ENCODE data around the gene TPRN.
A peak's percentile ranks its signal among the peaks of the same experiment; 100 is the strongest.
"Not testable (repeated sequence)": the region's sequence is repeated elsewhere in the genome, so short reads cannot be mapped to it uniquely, and the experiment has no call there.

The TPRN gene, protein sequence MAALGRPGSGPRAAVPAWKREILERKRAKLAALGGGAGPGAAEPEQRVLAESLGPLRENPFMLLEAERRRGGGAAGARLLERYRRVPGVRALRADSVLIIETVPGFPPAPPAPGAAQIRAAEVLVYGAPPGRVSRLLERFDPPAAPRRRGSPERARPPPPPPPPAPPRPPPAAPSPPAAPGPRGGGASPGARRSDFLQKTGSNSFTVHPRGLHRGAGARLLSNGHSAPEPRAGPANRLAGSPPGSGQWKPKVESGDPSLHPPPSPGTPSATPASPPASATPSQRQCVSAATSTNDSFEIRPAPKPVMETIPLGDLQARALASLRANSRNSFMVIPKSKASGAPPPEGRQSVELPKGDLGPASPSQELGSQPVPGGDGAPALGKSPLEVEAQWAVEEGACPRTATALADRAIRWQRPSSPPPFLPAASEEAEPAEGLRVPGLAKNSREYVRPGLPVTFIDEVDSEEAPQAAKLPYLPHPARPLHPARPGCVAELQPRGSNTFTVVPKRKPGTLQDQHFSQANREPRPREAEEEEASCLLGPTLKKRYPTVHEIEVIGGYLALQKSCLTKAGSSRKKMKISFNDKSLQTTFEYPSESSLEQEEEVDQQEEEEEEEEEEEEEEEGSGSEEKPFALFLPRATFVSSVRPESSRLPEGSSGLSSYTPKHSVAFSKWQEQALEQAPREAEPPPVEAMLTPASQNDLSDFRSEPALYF

DNA sequence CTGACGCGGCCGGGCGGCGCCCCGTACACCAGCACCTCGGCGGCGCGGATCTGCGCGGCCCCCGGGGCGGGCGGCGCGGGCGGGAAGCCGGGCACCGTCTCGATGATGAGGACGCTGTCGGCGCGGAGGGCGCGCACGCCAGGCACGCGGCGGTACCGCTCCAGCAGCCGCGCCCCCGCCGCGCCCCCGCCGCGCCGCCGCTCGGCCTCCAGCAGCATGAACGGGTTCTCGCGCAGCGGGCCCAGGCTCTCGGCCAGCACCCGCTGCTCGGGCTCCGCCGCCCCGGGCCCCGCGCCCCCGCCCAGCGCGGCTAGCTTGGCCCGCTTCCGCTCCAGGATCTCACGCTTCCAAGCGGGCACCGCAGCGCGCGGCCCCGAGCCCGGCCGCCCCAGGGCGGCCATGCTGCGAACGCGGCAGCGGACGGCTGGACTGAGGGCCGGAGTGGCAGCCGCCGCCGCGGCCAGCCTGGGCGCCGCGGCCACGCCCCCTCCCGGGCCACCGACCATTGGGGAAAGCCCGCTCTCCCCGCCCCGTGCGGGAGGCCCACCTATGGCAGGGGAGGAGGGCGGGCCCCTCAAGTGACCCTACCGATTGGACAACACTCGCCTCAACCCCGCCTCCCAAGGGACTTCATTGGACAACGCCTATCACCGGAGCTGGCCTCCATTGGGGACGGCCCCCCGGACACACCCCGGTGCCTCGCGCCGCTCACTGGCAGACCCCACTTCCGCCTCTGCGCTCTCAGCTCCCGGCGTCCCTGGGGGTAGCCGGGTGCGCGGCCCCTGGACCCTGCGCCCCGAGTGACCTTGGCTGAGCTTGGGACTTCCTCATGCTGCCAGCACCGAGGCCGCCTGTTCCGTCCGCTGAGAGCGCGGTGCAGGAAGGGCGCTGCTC, at the start of gene TPRN:
TSS of gene TPRN (minus strand) at position 431 of the 894 bp plus-strand sequence. CDS start at position 401, 30 bp downstream.
- DNase-seq, result peak; percentile 97 to 100 (median 100)

DNA sequence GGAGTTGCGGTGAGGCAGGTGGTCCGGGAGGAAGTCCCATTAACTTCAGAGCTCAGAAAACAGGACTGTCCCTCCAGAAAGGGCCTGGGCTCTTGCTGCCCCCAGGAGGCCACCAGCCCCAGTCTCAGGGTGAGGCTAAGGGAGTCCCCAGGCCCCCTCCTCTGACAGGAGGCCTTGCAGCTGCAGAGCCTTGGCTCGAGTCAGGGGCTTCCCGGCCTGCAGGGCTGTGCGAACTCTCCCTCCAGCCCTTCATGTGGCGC, 47.3 kb upstream of the TPRN start:
- no peak for DNase-seq

DNA sequence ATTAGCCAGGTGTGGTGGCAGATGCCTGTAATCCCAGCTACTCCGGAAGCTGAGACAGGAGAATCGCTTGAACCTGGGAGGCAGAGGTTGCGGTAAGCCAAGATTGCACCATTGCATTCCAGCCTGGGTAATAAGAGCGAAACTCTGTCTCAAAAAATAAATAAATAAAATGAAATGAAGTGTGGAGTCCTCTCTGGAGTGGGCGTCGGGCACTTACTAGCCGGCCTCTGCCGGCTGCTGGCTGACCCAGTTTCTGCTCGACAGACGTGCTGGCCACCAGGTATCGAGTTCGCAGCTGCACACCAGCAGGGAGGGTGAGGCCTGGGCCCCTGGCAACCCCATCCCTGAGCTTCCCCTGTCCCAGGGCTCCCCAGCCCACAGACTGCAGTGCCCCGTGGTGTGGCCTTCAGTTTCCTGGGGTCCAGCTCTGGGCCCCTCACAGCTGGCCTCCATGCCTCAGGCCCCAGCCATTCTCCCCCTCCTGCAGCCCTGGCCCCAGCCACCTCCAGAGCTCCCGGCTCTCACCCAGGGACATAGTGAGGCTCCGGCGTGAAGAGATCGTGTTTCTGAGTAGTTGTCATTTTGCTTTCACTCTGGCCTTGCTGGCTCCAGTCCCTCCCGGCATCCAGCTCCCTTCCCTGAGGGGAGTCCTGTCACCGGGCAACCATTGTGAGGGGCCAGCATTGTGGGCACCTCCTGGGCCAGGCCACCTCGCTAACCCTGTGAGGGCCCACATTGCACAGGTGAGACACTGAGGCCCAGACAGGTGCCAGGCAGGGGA, 46.8 kb upstream of the TPRN start:
- DNase-seq, result peak in 1 of 3 experiments; percentile 22

DNA sequence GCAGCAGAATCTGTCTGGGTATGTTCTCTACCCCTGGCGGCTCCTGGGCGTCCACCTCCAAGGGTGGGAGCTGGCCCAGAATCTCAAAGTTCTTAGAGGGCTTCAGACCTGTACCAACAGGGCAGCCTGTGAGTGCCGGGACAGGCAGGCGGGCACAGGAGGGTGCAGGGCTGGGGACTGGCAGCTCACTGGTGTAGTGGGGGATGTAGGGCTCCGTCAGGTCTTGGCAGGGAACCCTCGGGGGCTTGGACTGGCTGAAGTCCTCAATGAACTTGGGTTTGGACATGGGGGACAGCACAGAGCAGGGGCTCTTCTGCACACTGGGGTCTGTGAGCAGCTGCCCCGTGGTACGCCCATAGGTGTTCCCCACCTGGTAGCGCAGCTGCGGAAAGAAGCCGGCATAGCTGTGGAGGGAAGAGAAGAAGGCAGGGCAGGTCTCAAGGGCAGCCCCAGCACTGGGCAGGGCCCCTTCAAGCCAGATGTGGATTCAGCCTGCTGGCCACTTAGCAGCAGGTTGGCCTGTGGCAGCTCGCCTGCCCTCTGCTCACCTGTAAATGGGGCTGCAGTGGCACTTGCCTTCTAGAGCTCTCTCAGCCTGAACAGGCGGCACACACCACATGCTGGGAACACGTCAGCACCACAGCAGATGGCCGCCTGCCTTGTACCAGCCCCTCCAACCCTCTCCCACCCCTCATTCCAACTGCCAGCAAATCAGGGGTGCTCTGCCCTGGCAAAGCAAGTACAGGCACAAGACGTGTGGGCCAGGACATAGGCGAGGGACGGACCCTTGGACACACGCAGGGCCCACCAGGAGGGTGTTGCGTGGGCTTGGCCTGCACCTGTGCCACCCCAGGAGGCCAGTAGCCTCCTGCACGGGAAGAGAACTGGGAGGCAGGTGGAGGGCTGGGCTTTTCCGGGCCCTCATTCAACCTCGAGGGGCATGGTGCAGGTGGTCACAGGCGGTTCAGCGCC, 45.2 kb upstream of the TPRN start:
- peak in 2 of 3 experiments; percentile 72 to 84 for DNase-seq

DNA sequence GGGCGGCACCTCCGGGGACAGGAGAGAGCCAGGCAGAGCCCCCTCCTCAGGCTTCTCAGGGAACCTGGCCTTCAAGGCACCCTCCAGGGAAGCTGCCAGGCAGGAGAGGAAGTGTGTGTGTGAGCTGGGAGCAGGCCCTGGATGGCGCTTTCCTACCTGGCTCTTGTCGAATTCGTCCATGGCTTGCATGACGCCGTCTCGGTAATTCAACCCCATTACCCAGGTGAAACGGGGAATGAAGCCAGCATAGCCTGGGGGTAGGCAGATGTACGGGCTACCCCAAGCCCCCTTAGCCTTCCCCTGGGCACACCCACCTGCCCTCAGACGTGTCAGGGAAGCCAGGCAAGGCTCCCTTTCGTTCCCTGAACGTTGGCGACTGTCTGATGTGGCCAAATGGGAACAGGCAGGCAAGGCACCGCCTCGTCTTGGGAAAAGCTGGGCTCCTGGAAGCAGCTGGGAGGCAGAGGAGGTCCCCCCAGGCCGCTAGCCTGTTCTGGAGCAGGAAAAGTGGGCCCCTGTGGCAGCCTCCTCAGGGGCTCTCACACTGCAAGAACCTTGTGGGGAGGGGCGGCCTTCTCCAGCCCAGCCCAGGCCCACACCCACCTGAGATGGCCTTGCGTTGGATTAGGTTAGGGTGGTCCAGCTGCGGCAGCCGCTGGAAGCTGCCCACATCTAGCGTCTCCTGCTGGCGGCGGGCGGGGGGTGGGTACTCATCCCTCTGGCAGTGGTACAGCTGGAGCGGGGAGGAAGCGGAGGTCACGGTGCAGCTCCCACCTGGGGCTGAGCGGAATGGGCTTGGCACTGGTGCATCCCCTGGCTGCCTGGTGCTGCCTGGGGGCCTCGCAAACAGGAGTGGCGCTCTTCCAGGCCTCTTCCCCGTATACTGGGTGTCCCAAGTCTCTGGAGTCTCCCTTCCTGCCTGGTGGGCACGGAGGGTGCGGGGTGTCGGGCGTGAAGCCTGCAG, 44.2 kb upstream of the TPRN start:
- peak in 2 of 3 experiments; percentile 43 to 73 for DNase-seq

DNA sequence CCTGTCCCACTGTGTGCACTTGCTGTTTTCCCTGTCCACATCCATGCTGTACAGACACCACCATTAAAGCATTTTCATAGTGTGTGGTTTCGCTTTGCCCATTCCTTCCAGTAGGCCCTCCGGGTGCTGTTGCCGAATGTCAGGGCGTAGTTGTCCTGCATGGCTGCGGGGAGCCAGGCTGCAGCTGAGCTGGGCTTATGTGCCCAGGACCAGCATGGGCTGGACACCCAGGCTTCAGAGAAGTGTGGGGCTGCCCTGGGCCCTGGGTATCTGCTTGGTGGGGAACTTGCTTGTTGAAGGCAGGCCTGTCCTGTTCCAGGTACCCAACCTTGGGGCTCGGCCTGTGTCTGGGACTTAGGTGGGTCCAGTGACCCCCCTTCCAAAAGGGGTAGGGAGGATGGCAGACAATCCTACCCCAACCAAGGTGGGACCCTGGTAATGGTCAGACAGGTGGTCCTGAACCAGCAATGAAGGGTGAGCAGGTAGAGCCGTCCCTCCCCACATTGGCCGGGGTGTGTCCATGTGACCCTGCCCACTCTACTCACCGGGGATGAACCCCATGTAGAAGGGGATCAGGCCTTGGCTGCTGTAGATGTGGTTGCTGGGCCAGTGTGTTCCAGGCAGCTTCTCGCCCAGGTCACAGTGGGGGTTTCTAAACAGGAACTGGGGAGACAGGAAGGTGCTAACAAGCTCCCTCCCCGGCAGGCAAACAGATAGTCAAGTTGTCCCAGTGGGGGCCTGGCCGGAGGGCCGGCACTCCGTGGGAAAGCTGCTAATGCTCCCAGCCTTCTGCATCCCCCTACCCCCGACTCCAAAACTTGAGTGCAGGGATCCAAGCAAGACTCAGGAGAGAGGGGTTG, 43.3 kb upstream of the TPRN start:
- DNase-seq, result peak in 1 of 3 experiments; percentile 73

DNA sequence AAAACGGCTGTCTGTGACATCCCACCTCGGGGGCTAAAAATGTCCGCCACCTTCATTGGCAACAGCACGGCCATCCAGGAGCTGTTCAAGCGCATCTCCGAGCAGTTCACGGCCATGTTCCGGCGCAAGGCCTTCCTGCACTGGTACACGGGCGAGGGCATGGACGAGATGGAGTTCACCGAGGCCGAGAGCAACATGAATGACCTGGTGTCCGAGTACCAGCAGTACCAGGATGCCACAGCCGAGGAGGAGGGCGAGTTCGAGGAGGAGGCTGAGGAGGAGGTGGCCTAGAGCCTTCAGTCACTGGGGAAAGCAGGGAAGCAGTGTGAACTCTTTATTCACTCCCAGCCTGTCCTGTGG, 42.7 kb upstream of the TPRN start:
- DNase-seq, result peak in 1 of 3 experiments; percentile 48

DNA sequence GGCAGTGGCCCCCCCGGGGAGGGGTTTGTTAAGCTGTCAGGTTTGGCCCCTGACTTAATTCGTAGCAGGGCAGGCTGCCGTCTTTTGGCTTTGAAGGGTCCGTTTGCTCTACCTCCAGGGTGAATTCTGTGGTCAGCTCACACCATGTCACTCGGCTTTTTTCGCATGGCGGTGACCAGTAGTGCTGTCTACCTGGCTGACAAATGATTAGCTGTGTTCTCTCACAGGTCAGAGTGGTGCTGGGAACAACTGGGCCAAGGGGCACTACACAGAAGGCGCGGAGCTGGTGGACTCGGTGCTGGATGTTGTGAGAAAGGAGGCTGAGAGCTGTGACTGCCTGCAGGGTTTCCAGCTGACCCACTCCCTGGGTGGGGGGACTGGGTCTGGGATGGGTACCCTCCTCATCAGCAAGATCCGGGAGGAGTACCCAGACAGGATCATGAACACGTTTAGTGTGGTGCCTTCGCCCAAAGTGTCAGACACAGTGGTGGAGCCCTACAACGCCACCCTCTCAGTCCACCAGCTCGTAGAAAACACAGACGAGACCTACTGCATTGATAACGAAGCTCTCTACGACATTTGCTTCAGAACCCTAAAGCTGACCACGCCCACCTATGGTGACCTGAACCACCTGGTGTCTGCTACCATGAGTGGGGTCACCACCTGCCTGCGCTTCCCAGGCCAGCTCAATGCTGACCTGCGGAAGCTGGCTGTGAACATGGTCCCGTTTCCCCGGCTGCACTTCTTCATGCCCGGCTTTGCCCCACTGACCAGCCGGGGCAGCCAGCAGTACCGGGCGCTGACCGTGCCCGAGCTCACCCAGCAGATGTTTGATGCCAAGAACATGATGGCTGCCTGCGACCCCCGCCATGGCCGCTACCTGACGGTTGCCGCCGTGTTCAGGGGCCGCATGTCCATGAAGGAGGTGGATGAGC, 42.0 kb upstream of the TPRN start:
- peak in 1 of 3 experiments; percentile 55 for DNase-seq

DNA sequence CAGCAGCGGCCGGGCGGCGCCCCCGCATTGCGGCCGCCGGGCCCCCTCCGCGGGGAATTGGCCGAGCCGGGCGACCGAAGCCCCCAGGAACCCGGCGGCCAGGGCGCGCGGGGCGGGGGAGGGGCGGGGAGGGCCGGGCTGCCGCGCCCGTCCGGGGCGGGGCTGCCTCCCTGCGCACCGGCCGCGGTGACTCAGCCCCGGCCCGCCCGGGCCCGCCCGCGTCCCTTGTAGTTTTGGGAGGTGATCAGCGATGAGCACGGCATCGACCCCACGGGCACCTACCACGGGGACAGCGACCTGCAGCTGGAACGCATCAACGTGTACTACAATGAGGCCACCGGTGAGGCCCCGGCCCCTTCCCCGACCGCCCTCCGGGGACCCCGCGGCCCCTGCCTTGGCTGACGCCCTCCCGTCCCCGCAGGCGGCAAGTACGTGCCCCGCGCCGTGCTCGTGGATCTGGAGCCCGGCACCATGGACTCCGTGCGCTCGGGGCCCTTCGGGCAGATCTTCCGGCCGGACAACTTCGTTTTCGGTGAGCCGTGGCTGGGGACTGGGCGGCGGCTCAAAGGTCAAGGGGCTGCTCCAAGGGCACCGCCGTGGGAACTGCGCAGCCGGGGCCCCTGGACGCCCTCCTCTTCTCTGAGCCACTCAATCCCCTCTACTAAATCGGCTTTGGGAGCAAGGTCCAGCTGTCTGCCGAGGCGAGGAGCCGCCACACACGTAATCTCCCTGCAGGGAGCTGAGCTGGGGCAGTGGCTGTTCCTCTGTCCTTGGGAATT, 41.1 kb upstream of the TPRN start:
- peak in 2 of 3 experiments; percentile 45 to 72 for DNase-seq

DNA sequence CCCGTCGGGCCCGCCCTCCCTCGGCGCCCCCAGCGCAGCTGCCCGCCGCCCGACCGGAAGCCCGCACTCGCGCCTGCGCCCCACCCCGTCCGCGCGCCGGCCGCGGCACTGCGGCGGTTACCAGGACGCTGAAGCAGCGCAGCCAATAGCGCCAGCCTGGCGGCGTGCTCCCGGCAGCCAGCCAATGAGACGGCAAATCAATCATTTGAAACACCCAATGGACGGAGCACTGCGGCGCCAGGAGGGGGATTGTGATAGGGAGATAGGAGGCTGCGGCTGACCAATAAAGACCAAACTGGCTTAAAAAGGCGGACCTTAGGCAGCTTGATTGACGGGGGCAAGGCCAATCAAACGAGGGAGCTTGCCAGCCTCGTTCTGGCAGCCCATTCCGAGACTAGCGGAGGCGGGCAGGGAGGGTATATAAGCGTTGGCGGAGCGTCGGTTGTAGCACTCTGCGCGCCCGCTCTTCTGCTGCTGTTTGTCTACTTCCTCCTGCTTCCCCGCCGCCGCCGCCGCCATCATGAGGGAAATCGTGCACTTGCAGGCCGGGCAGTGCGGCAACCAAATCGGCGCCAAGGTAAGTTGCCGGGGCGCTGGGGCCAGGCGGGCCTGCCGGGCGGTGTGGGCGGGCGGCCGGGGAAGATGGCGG, 40.4 kb upstream of the TPRN start, which contains the start of gene TUBB4B:
TSS of gene TUBB4B (plus strand) at position 447 of the 649 bp plus-strand sequence. CDS start at position 521, 74 bp downstream.
- DNase-seq, result peak; percentile 94 to 100 (median 100)

DNA sequence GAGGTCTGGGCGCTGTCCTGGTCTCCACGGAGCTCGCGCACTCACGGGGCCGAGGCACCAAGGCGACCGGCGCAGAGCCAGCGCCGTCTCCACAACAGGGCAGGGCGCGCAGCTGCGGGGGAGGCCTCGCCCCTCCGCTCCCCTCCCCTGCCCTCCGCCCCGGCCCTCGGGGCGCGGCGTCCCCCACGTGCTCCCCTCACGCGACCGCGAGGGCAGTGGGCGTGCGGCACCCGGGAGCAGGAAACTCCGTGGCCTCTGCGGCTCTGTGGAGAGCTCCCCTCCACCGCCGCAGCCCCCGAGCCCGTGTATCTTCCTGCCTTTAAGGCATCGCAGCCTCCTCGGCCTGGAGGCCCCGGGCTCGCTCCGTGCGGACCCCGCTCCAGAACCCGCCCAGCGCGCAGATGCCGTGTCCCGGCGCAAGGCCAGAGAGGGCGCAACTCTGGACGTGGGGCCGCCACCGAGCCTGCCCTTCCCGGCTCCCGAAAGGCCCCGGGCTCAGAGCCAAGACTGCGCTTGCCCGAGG, 39.8 kb upstream of the TPRN start:
- DNase-seq, result peak; percentile 49 to 97 (median 94)

DNA sequence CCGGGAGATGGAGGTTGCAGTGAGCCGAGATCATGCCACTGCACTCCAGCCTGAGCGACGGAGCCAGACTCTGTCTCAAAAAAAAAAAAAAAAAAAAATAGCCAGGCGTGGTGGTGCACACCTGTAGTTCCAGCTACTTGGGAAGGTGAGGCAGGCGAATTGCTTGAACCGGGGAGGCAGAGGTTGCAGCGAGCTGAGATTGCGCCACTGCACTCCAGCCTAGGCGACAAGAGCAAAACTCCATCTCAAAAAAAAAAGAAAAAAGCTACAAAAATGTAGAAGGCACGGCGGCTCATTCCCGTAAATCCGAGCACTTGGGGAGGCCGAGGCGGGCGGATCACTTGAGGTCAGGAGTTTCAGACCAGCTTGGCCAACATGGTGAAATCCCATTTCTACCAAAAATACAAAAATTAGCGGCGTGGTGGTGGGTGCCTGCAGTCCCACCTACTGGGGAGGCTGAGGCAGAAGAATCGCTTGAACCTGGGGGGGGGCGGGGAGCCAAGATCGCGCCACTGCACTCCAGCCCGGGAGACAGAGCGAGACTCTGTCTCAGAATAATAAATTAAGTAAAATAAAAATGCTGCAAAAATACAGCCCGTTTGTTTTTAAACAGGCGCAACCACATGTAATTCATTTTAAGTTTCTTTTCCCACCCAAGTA, 39.1 kb upstream of the TPRN start:
- not testable (repeated sequence) for DNase-seq

DNA sequence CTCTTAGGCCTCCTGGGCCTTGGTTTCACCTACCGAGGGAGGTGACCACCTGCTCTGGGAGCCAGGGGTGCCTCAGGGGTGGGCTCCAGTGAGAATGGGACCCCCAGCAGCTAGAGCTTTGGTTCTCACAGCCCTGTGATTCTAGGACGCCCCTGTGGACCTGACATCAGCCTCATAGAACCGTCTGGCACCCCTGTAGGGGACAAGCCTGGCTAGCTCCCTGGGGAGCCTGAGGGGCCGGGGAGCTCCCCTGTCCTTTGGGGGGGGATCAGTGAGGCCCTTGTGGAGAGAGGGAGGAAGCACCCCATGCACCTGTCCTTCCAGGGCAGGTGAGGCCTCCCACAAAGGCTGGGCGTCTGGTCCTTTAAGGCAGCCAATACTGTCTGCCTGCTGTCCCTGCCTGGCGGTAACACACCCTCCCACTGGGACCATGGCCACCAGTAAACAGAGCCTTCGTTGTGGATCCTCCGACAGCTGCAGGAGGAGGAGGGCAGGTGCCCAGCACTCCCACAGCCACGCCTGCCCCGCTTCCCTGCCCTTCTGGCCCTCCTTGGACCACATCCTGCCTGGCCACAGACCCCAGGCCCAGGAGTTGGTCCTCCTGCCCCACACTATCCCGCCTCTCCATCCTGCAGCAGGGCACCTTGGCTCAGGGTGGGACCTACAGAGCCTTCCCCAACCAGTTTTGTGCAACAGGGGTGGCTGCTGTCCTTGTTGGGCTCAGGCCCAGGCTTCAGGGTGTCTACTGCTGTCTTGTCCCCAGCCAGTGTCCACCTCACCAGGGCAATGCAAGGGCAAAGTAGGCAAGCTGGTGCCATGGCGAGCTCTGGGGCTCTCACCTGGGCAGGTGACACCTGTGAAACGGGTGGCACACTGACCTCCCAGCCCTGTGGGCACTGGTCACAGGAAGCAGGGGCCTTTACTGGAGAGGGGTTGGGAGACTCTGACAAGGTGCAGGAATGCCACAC, 37.5 kb upstream of the TPRN start:
- DNase-seq, result peak; percentile 40 to 80 (median 64)

DNA sequence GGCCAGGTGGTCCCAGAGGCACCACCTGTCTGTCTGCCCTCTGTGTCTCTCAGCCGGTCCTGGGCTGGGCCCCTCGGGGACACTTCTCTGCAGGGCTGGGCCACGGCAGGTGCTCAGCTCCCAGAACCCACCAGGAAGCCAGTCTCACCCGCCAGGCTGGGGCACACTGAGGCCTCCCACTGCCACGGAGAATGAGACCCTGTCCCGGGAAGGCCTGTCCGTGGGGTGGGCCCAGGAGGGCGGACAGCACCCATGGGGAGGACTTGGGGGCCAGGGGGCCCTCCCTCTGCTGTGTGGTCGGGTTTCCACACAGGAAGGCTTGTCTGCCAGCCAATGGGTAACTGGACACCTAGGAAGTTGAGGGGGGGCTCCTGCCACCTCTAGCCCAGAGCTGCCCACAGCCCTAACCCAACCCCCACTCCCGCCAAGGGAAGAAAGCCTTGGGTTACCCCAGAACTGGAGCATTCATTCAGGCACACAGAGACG, 36.4 kb upstream of the TPRN start:
- peak in 1 of 3 experiments; percentile 23 for DNase-seq
